ENCODE measurements around the gene COLEC11. TPM values are rescaled to one million over a fixed set of nuclear protein-coding genes. Genes with fewer than 3 reads are reported as not detected.

Gene COLEC11
- total and polyA plus RNA-seq, 2 experiments from 2014 or later, result 21.5 to 22.6 TPM

DNA sequence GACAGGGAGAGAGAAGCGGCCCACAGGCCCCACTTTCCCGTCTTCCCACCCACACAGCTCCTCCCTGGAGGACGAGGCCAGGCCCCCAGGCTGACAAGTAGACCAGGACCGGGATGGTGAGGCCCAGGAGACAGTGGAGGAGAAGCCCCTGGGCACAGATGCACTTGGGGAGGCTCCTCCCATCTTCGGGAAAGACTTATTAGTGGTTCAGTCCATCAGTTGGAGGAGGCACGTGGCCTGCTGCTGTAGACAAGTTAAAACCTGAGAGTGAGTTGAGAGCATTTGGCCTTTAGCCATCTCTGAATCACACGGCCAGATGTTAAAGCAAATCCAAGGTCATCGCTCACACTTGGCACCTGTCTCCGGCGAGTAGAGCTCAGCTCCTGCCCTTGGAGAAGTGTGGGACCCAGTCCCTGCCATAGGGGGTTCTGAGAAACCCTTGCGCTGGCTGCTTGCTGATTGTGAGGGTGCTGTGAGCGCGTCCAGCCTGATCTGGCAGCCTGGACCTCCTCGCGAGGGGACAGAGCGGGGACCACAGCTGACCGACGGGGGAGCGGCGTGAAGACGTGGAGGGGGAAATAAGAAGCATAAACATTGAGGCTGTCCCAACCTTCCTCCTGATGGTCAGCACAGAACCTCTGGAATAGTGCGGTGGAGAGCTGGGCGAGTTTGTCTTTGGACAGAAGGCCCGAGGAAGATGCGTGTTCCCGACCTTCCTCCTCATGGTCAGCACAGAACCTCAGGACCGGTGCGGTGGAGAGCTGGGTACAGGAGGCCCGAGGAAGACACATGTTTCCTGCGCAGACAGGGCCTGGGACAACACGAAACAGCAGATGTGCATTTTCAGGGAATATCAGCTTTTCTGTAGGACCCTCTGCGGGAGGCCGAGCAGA, 38.4 kb downstream of the COLEC11 start:
- no peaks in the 10 kb centered on the region for H3K9me2 ChIP-seq (replicated peaks; ENCODE audit: insufficient read depth)
- TF ChIP-seq, protein P1, sequence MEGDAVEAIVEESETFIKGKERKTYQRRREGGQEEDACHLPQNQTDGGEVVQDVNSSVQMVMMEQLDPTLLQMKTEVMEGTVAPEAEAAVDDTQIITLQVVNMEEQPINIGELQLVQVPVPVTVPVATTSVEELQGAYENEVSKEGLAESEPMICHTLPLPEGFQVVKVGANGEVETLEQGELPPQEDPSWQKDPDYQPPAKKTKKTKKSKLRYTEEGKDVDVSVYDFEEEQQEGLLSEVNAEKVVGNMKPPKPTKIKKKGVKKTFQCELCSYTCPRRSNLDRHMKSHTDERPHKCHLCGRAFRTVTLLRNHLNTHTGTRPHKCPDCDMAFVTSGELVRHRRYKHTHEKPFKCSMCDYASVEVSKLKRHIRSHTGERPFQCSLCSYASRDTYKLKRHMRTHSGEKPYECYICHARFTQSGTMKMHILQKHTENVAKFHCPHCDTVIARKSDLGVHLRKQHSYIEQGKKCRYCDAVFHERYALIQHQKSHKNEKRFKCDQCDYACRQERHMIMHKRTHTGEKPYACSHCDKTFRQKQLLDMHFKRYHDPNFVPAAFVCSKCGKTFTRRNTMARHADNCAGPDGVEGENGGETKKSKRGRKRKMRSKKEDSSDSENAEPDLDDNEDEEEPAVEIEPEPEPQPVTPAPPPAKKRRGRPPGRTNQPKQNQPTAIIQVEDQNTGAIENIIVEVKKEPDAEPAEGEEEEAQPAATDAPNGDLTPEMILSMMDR (IDR thresholded peaks at IDR 0.05; ENCODE audit: poor library complexity), result no peak
- no peak for TF ChIP-seq EZH2 (IDR thresholded peaks at IDR 0.05; ENCODE audit: borderline replicate concordance)
- no peak for TF ChIP-seq EZH2phosphoT487 (IDR thresholded peaks at IDR 0.05; ENCODE audit: low read depth, severe bottlenecking, unreplicated experiment)
- no peaks in the 10 kb centered on the region for H3K4me1 ChIP-seq (ENCODE audit: insufficient read depth)
- H3K27ac ChIP-seq, result no peak overlapping the region
- H3K36me3 ChIP-seq (replicated peaks; ENCODE audit: insufficient read depth, low read depth), result no peaks in the 10 kb centered on the region
- DNase-seq (ENCODE audit: low spot score), result no peak
- H4K20me1 ChIP-seq (ENCODE audit: insufficient read depth, poor library complexity, severe bottlenecking), result no peaks in the 10 kb centered on the region
- no peaks in the 10 kb centered on the region for H3K79me2 ChIP-seq
- no peak overlapping the region for H3K4me2 ChIP-seq
- H2AFZ ChIP-seq, result no peak overlapping the region
- no peaks in the 10 kb centered on the region for H3K27me3 ChIP-seq
- no peaks in the 10 kb centered on the region for H3K9me3 ChIP-seq (ENCODE audit: low read depth)
- H3K4me3 ChIP-seq, result no peak overlapping the region
- 84% methylated on average over 33 of the region's 33 CpGs for WGBS (ENCODE audit: low lambda C conversion rate, missing lambda C conversion rate)

DNA sequence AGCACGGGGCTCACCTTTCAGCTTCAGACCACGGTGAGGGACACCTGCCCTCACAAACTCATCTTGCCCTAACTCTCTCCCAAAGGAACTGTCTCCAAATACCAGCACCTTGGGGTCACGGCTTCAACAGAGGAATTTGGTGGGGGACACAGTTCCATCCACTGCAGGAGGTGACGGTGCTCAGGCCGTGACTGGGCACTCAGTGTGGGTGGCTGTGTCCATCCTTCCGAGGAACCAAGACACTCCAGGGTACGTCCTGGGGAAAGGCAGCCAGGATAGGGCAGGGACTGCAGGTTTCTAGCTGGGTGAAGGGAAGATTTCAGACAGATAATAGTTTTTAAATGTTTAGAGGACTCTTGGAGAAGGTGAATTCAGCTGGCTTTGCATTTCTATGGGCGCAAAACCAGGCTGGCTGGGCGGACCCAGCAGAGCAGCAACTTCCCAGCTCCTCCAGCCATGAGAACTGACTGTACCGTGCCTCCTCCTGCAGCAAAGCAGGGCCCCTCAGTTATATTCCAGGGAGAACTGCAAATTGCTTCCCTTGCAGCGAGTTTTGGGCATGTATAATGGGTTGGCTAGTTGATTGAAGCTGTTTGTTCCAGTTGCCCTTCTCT, 39.2 kb downstream of the COLEC11 start:
- TF ChIP-seq EZH2 (IDR thresholded peaks at IDR 0.05; ENCODE audit: borderline replicate concordance), result no peak
- TF ChIP-seq, protein P1 (IDR thresholded peaks at IDR 0.05; ENCODE audit: poor library complexity), result no peak
- no peak for TF ChIP-seq EZH2phosphoT487 (IDR thresholded peaks at IDR 0.05; ENCODE audit: low read depth, severe bottlenecking, unreplicated experiment)
- Histone ChIP-seq H2AFZ (no peak overlapping the region), H3K27me3 (no peaks in the 10 kb centered on the region), H4K20me1 (ENCODE audit: insufficient read depth, poor library complexity, severe bottlenecking) (no peaks in the 10 kb centered on the region), H3K79me2 (no peaks in the 10 kb centered on the region), H3K9me2 (replicated peaks; ENCODE audit: insufficient read depth) (no peaks in the 10 kb centered on the region), H3K4me2 (no peak overlapping the region), H3K27ac (no peak overlapping the region), H3K4me1 (ENCODE audit: insufficient read depth) (no peaks in the 10 kb centered on the region), H3K9me3 (ENCODE audit: low read depth) (no peaks in the 10 kb centered on the region), H3K36me3 (replicated peaks; ENCODE audit: insufficient read depth, low read depth) (no peaks in the 10 kb centered on the region), H3K4me3 (no peak overlapping the region)
- no peak for DNase-seq (ENCODE audit: low spot score)
- WGBS (ENCODE audit: low lambda C conversion rate, missing lambda C conversion rate), result 85% methylated on average over 11 of the region's 11 CpGs

DNA sequence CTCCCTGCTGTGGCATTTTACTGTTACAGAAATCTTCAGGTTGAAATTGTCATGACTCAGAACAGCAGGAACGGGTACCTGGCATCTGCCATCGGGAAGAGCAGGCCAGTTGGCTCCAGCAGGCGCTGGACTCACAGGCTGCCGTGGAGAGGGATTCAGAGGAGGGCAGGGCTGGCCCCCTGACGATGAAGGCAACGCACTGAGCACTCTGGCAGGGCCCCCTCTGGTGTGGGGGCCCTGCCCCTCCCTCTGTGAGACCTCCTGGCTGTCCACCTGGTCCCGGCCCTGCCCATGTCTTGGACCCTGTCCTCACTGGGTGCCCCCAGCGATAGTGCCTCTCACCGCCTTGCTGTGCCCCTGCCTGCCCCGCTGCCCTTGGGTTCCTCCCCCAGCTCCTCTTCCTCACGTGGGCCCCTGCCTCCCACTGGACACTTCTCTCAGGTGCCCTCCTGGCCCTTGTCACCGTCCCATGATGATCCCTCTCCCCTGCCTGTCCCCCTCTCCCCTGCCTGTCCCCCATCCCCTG, 39.7 kb downstream of the COLEC11 start:
- no peak overlapping the region for H3K27ac ChIP-seq
- H3K9me3 ChIP-seq (ENCODE audit: low read depth), result no peaks in the 10 kb centered on the region
- no peaks in the 10 kb centered on the region for H3K4me1 ChIP-seq (ENCODE audit: insufficient read depth)
- H2AFZ ChIP-seq, result no peak overlapping the region
- no peaks in the 10 kb centered on the region for H3K79me2 ChIP-seq
- no peaks in the 10 kb centered on the region for H4K20me1 ChIP-seq (ENCODE audit: insufficient read depth, poor library complexity, severe bottlenecking)
- no peak for DNase-seq (ENCODE audit: low spot score)
- H3K9me2 ChIP-seq (replicated peaks; ENCODE audit: insufficient read depth), result no peaks in the 10 kb centered on the region
- H3K4me2 ChIP-seq, result no peak overlapping the region
- no peak overlapping the region for H3K4me3 ChIP-seq
- H3K36me3 ChIP-seq (replicated peaks; ENCODE audit: insufficient read depth, low read depth), result no peaks in the 10 kb centered on the region
- WGBS (ENCODE audit: low lambda C conversion rate, missing lambda C conversion rate), result 88% methylated on average over 12 of the region's 12 CpGs
- TF ChIP-seq EZH2phosphoT487 (IDR thresholded peaks at IDR 0.05; ENCODE audit: low read depth, severe bottlenecking, unreplicated experiment), result no peak
- H3K27me3 ChIP-seq, result no peaks in the 10 kb centered on the region

Data from hepatocyte (in vitro differentiated cells).